GM12872 (cell line): ENCODE data around the gene ZNF579.

Experiments
- CTCF ChIP-seq: IDR thresholded peaks from 3 replicates; pipeline ENCODE4 v1.5.1; 2011; ENCODE audit warnings: low read depth, mild to moderate bottlenecking, low read length, moderate library complexity; ENCODE audit not compliant: insufficient read depth

The ZNF579 gene

DNA sequence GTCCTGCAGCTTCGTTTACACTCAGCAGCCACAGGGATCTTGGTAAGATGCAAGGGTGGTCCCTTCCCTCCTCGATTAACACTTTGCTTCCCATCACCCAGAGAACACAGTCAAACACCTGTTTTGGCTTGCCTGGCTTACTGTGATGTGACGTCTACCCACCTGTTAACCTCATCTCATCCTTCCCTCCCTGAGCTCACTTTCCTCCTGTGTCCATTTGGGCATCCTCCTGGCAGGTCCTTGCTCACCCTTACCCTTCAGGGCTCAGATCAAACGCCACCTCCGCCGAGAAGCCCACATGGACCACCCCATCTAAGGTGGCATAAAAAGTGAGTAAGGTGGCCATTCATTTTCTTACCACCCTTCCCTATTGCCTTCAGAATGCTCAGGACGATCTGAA, 9.5 kb upstream of the ZNF579 start:
- no peak for TF ChIP-seq CTCF

DNA sequence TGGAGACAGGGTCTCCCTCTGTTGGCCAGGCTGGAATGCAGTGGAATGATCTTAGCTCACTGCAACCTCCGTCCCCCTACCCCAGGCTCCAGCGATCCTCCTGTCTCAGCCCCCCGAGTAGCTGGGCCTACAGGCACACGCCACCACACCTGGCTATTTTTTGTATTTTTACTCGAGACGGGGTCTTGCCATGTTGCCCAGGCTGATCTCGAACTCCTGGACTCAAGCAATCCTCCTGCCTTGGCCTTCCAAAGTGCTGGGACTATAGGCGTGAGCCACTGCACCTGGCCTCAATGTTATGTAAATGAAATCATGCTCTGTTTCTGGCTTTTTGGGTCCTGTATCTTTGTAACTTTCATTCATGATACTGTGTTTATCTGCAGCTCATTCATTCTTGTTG, 8.1 kb upstream of the ZNF579 start:
- TF ChIP-seq CTCF = no peak

DNA sequence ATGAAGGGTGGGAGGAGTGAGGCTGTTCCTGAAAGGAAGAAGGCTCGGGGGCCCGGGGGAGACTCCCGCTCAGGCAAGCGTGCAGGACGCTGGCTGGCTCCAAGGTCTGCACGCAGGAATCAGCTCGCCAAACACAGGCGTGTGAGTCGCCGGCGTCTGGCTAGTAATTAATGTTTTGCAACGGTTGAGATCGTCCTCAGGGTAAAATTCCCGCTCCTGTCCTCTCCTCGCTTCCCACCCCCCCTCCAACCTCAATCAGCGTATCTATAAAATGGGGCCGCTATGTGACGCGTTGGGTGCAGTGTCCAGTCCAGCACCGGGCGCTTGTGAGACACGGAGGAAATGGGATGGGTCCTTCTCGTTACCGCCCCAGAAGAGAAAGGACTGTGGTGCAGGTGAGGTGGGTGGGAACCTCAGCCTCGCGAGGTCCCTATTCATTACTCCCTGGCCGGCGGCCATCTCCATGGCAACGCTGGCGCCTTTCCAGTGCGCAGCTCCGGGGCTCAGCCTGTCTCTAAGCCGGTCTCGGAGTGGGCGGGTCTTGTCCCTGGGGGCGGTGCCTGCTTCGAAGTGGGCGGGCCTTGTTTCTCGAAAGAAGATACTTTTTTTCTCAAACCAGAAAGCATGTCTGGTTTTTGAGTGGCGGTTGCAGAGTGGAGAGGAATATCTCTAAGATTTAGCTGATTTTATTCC, 6.5 kb upstream of the ZNF579 start:
- no peak for TF ChIP-seq CTCF

DNA sequence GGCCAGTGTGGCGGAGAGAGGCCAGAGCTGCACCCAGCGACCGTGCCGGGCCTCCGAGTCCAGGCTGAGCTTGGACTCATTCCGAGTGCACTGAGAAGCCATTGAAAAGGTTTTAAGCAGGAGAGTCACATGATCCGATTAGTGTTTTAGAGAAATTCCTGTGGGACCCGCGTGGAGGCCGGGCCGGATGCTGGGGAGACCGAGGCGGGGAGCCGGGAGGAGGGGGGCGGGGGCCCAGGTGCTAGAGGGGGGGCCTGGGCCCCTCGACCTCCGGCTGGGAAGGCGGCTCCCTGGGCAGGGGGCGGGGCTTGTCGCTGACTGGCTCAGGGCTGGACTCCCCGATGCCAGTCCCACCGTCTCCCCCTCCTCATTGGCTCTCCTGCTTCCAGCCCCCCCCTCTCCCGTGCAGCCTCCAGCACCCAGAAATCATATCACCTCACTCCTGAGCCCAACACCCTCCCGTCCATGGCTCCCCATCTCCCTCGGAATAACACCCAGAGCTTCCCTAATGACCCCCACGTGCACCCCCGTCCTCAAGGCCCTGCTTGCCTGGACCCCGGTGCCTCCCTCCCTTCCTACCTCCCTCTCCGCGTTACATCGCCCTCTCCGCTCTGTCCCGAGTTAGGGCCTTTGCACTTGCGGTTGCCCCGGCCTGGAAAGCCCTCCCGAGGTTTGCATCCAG, 5.2 kb upstream of the ZNF579 start:
- no peak for TF ChIP-seq CTCF

DNA sequence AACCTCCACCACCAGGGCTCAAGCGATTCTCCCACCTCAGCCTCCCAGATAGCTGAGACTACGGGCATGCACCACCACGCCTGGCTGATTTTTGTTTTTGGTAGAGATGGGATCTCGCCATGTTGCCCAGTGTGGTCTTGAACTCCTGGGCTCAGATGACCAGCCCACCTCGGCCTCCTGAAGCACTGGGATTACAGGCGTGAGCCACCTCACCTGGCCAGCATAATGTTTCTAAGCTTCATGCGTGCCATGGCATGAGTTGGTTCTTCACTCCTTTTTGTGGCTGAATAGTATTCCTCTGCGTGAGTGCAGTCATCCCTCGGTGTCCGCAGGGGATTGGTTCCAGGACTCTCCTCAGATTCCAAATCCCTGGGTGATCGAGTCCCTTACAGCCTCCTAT, 4.2 kb upstream of the ZNF579 start:
- no peak for TF ChIP-seq CTCF

DNA sequence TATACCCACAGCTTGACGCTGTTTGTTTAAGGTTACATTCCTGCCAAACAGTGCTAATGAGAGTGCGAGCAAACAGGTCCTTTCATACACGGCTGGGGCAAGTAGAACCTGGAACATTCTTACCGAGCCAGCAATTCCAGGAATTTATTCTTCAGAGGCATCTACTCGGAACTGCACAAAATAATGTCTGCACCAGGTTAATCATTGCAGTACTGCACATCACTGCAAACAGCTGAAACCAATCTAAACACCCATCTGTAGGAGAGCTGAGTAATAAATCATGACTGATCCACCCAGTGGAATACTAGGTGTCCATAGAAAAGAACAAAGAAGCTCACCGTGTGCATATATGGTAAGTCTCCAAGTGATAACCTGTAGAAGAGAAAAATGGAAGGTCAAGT, 1.2 kb upstream of the ZNF579 start:
- TF ChIP-seq CTCF = no peak

DNA sequence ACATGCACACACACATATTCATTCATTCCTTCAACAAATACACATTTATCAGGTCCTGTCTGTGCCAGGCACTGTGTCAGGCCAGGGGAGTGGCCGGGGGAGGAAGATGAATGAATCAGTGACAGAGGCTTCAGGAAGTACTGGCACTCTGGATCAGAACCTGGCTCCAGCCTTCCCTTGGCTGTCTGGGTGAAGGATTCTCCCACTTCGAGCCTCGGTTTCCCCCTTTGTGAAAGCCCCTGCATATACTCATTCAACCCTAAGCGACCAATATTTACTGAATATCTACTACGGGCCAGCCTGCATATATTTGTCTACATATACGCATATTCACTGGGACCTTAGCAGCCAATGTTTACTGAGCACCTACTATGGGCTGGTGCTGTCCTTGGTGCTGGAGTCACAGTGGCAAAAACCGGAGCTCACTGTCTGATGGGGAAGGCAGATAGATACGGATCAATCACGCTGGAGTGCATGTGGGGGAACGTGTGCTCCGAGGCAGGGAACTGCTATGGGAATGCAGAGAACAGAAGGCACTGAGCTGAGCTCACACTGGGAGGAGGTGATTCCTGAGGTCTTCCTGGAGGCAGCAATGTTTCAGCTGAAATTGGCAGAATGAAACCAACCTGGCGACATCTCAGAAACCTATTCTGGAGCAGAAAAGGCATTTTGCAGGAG, 636 bp upstream of the ZNF579 start:
- no peak for TF ChIP-seq CTCF
